SK-N-SH treated with all-trans-retinoic acid at 6 μM for 48 hours (cell line): ENCODE data around the gene OSBPL2.

Experiments
- ATAC-seq: fragments of 200-7000 bp; cut with Tn5 transposase; 3 replicates; pipeline ENCODE4 v1.9.1; 2020; ENCODE audit warnings: mild to moderate bottlenecking, moderate library complexity
- ARNTL ChIP-seq: fragments of 450-650 bp; formaldehyde crosslinking; IDR thresholded peaks from 2 replicates; pipeline ENCODE4 v1.5.0; 2020; ENCODE audit warnings: low read depth, mild to moderate bottlenecking, moderate library complexity, borderline replicate concordance
- BACH2 ChIP-seq: fragments of 250-450 bp; sonication (Bioruptor Pico); IDR thresholded peaks from 2 replicates; pipeline ENCODE4 v1.9.0; 2021; ENCODE audit warnings: mild to moderate bottlenecking, borderline replicate concordance
- CREB5 ChIP-seq: fragments of 250-450 bp; sonication (Bioruptor Pico); IDR thresholded peaks from 2 replicates; pipeline ENCODE4 v1.5.1; 2020; ENCODE audit warnings: low read depth, mild to moderate bottlenecking, moderate library complexity
- CSRNP3 ChIP-seq: fragments of 250-450 bp; sonication (Bioruptor Pico); IDR thresholded peaks from 2 replicates; pipeline ENCODE4 v1.5.1; 2021; ENCODE audit warnings: mild to moderate bottlenecking, moderate library complexity
- ESRRG ChIP-seq: fragments of 250-450 bp; sonication (Bioruptor Pico); IDR thresholded peaks from 2 replicates; pipeline ENCODE4 v1.6.1; 2021; ENCODE audit warnings: mild to moderate bottlenecking
- GLIS3 ChIP-seq: fragments of 250-450 bp; sonication (Bioruptor Pico); IDR thresholded peaks from 2 replicates; pipeline ENCODE4 v1.5.0; 2020; ENCODE audit warnings: mild to moderate bottlenecking, moderate library complexity
- ISL1 ChIP-seq: fragments of 250-450 bp; sonication (Bioruptor Pico); IDR thresholded peaks from 2 replicates; pipeline ENCODE4 v2.1.2; 2022; ENCODE audit warnings: mild to moderate bottlenecking, moderate library complexity
- OSR1 ChIP-seq: fragments of 250-450 bp; sonication (Bioruptor Pico); IDR thresholded peaks from 2 replicates; pipeline ENCODE4 v1.8.0; 2022; ENCODE audit warnings: moderate library complexity, mild to moderate bottlenecking, inconsistent platforms
- PATZ1 ChIP-seq: fragments of 250-450 bp; sonication (Bioruptor Pico); IDR thresholded peaks from 2 replicates; pipeline ENCODE4 v1.8.0; 2020; ENCODE audit warnings: mild to moderate bottlenecking, moderate library complexity, borderline replicate concordance
- POU6F1 ChIP-seq: fragments of 250-450 bp; sonication (Bioruptor Pico); IDR thresholded peaks from 2 replicates; pipeline ENCODE4 v1.8.0; 2021; ENCODE audit warnings: low read depth, mild to moderate bottlenecking, moderate library complexity, borderline replicate concordance
- PPARA ChIP-seq: fragments of 250-450 bp; sonication (Bioruptor Pico); IDR thresholded peaks from 2 replicates; pipeline ENCODE4 v1.5.0; 2020; ENCODE audit warnings: mild to moderate bottlenecking, borderline replicate concordance
- RARB ChIP-seq: fragments of 250-450 bp; sonication (Bioruptor Pico); IDR thresholded peaks from 2 replicates; pipeline ENCODE4 v1.8.0; 2021; ENCODE audit warnings: mild to moderate bottlenecking, moderate library complexity
- SNAI2 ChIP-seq: fragments of 250-450 bp; sonication (Bioruptor Pico); IDR thresholded peaks from 2 replicates; pipeline ENCODE4 v1.5.0; 2020; ENCODE audit warnings: mild to moderate bottlenecking, moderate library complexity
- TCF4 ChIP-seq: fragments of 250-450 bp; sonication (Bioruptor Pico); IDR thresholded peaks from 2 replicates; pipeline ENCODE4 v1.8.0; 2021; ENCODE audit warnings: mild to moderate bottlenecking, moderate library complexity, borderline replicate concordance
- TOX ChIP-seq: fragments of 250-450 bp; sonication (Bioruptor Pico); IDR thresholded peaks from 2 replicates; pipeline ENCODE4 v1.8.0; 2021; ENCODE audit warnings: mild to moderate bottlenecking, moderate library complexity, borderline replicate concordance
- TSHZ2 ChIP-seq: fragments of 250-450 bp; sonication (Bioruptor Pico); IDR thresholded peaks from 2 replicates; pipeline ENCODE4 v1.5.0; 2020; ENCODE audit warnings: mild to moderate bottlenecking, moderate library complexity
- ZC3H10 ChIP-seq: fragments of 250-450 bp; sonication (Bioruptor Pico); IDR thresholded peaks from 2 replicates; pipeline ENCODE4 v1.5.1; 2021; ENCODE audit warnings: mild to moderate bottlenecking, moderate library complexity
- ZFP3 ChIP-seq: fragments of 250-450 bp; sonication (Bioruptor Pico); IDR thresholded peaks from 2 replicates; pipeline ENCODE4 v1.5.0; 2020; ENCODE audit warnings: mild to moderate bottlenecking, moderate library complexity
- ZFP30 ChIP-seq: fragments of 450-650 bp; formaldehyde crosslinking; IDR thresholded peaks from 2 replicates; pipeline ENCODE4 v1.5.0; 2022; ENCODE audit warnings: mild to moderate bottlenecking, moderate library complexity
- ZNF565 ChIP-seq: fragments of 450-650 bp; formaldehyde crosslinking; conservative IDR thresholded peaks from 2 replicates; pipeline ENCODE4 v1.5.0; 2020; ENCODE audit warnings: low read depth, mild to moderate bottlenecking, moderate library complexity
- ZNF70 ChIP-seq: fragments of 450-650 bp; formaldehyde crosslinking; IDR thresholded peaks from 2 replicates; pipeline ENCODE4 v1.5.0; 2020; ENCODE audit warnings: mild to moderate bottlenecking, moderate library complexity
- ZNF8 ChIP-seq: fragments of 450-650 bp; formaldehyde crosslinking; IDR thresholded peaks from 2 replicates; pipeline ENCODE4 v1.5.0; 2020; ENCODE audit warnings: mild to moderate bottlenecking, moderate library complexity

OSBPL2 gene

GRCh38 chr20:62216636-62217566 lies 21.4 kb upstream of the OSBPL2 start:
- ATAC-seq = no peak
- TF ChIP-seq BACH2 (CRISPR knock-in tag) (no peak), OSR1 (CRISPR knock-in tag) (no peak), ZC3H10 (CRISPR knock-in tag) (no peak), ARNTL (CRISPR knock-in tag) (no peak), ZNF70 (no peak), PPARA (CRISPR knock-in tag) (no peak), TSHZ2 (CRISPR knock-in tag) (no peak), ZFP3 (CRISPR knock-in tag) (no peak), PATZ1 (no peak), ZNF8 (CRISPR knock-in tag) (no peak), RARB (no peak), GLIS3 (no peak), ISL1 (CRISPR knock-in tag) (no peak), POU6F1 (CRISPR knock-in tag) (no peak), ESRRG (CRISPR knock-in tag) (no peak), ZFP30 (CRISPR knock-in tag) (no peak)
- TF ChIP-seq, all 23 proteins: peak for 0

- TF ChIP-seq TOX (CRISPR knock-in tag) (no peak), CREB5 (CRISPR knock-in tag) (no peak), ZFP30 (CRISPR knock-in tag) (no peak), ZC3H10 (CRISPR knock-in tag) (no peak), ZNF565 (CRISPR knock-in tag) (no peak), RARB (no peak), PATZ1 (no peak), CSRNP3 (CRISPR knock-in tag) (no peak), ZNF70 (no peak), SNAI2 (CRISPR knock-in tag) (no peak), TCF4 (CRISPR knock-in tag) (no peak)
- ATAC-seq = no peak
Measured at GRCh38 chr20:62217913-62218773, 20.2 kb upstream of the OSBPL2 start.
